ENCODE results near the gene SPA17. TPM values are rescaled to one million over a fixed set of nuclear protein-coding genes. Genes with fewer than 3 reads are reported as not detected.
A peak's percentile ranks its signal among the peaks of the same experiment; 100 is the strongest.

Gene SPA17
- total RNA-seq, 1 experiment from 2014 or later, result 10.4 TPM

DNA sequence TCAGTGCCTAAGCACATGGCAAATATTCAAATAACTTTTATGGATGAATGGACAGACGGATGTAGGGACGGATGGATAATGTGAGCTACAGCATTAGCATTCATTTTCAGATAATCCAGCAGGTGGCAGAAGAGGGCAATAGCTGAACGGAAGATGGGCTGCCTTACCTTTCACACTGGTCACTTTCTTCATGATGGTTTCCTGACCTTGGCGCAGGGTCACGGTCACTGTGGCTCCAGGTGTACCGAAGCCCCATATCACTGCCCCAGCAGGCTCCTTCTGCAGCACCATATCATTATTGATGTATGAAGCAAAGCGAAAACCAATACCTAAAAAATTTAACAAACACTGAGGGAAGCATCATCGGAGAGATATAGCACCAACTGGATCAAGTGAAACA lies 4.5 kb upstream of the SPA17 start:
- Histone ChIP-seq H3K4me3 (ENCODE audit: low read length) (no peak overlapping the region), H2AFZ (ENCODE audit: low read length) (no peak overlapping the region), H4K20me1 (ENCODE audit: insufficient read depth, low read depth, low read length) (no peaks in the 10 kb centered on the region), H3K9me3 (ENCODE audit: low read length) (no peaks in the 10 kb centered on the region), H3K27ac (ENCODE audit: low read length) (no peak overlapping the region), H3K4me2 (ENCODE audit: low read depth, low read length, poor library complexity, severe bottlenecking) (no peak overlapping the region), H3K36me3 (ENCODE audit: insufficient read depth, low read length) (no peaks in the 10 kb centered on the region), H3K27me3 (ENCODE audit: low read length) (no peaks in the 10 kb centered on the region), H3K9me2 (replicated peaks; ENCODE audit: insufficient read depth, low read length) (no peaks in the 10 kb centered on the region), H3K9ac (ENCODE audit: low read length) (no peak overlapping the region), H3K79me2 (ENCODE audit: low read length) (no peaks in the 10 kb centered on the region), H3K4me1 (ENCODE audit: low read length) (peaks cover 6% of the 10 kb centered on the region)
- peak; percentile 51 for DNase-seq

- Histone ChIP-seq H3K27me3 (ENCODE audit: low read length) (no peaks in the 10 kb centered on the region), H3K27ac (ENCODE audit: low read length) (no peak overlapping the region), H2AFZ (ENCODE audit: low read length) (no peak overlapping the region), H3K9me2 (replicated peaks; ENCODE audit: insufficient read depth, low read length) (no peaks in the 10 kb centered on the region), H3K79me2 (ENCODE audit: low read length) (no peaks in the 10 kb centered on the region), H3K4me2 (ENCODE audit: low read depth, low read length, poor library complexity, severe bottlenecking) (no peak overlapping the region), H3K4me1 (ENCODE audit: low read length) (peaks cover 11% of the 10 kb centered on the region), H3K36me3 (ENCODE audit: insufficient read depth, low read length) (no peaks in the 10 kb centered on the region), H4K20me1 (ENCODE audit: insufficient read depth, low read depth, low read length) (no peaks in the 10 kb centered on the region), H3K9me3 (ENCODE audit: low read length) (no peaks in the 10 kb centered on the region), H3K4me3 (ENCODE audit: low read length) (no peak overlapping the region), H3K9ac (ENCODE audit: low read length) (no peak overlapping the region)
- no peak for DNase-seq
Measured at GRCh38 chr11:124670732-124671131, 3.0 kb upstream of the SPA17 start.

- no peak overlapping the region for H3K9ac ChIP-seq (ENCODE audit: low read length)
- H3K27me3 ChIP-seq (ENCODE audit: low read length), result no peaks in the 10 kb centered on the region
- H3K9me2 ChIP-seq (replicated peaks; ENCODE audit: insufficient read depth, low read length), result no peaks in the 10 kb centered on the region
- no peak overlapping the region for H3K4me3 ChIP-seq (ENCODE audit: low read length)
- H3K4me1 ChIP-seq (ENCODE audit: low read length), result peaks cover 11% of the 10 kb centered on the region
- no peak overlapping the region for H3K27ac ChIP-seq (ENCODE audit: low read length)
- H4K20me1 ChIP-seq (ENCODE audit: insufficient read depth, low read depth, low read length), result no peaks in the 10 kb centered on the region
- H3K9me3 ChIP-seq (ENCODE audit: low read length), result no peaks in the 10 kb centered on the region
- no peak overlapping the region for H3K4me2 ChIP-seq (ENCODE audit: low read depth, low read length, poor library complexity, severe bottlenecking)
- H3K79me2 ChIP-seq (ENCODE audit: low read length), result no peaks in the 10 kb centered on the region
- no peak for DNase-seq
- no peaks in the 10 kb centered on the region for H3K36me3 ChIP-seq (ENCODE audit: insufficient read depth, low read length)
- no peak overlapping the region for H2AFZ ChIP-seq (ENCODE audit: low read length)
Measured at GRCh38 chr11:124672536-124673215, 1.0 kb upstream of the SPA17 start.

DNA sequence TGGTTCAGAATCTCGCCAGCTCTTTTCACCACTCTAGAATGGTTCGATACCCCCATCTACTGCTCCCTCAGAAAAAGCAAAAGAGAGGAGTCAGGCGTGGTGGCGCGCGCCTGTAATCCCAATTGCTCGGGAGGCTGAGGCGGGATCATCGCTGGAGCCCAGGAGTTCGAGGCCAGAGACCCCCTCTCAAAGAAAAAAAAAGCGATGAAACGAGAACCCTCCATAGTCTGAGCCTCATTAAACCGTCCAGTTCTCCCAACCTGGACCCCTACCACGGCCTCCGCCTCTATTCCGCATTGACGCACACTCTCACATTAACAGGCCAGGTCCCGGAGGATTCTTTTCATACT lies 439 bp downstream of the SPA17 start:
- no peaks in the 10 kb centered on the region for H3K79me2 ChIP-seq (ENCODE audit: low read length)
- H3K27ac ChIP-seq (ENCODE audit: low read length), result no peak overlapping the region
- H2AFZ ChIP-seq (ENCODE audit: low read length), result no peak overlapping the region
- H3K9me2 ChIP-seq (replicated peaks; ENCODE audit: insufficient read depth, low read length), result no peaks in the 10 kb centered on the region
- no peaks in the 10 kb centered on the region for H3K27me3 ChIP-seq (ENCODE audit: low read length)
- H3K4me3 ChIP-seq (ENCODE audit: low read length), result peak overlapping the region; percentile 65
- H4K20me1 ChIP-seq (ENCODE audit: insufficient read depth, low read depth, low read length), result no peaks in the 10 kb centered on the region
- H3K9me3 ChIP-seq (ENCODE audit: low read length), result no peaks in the 10 kb centered on the region
- H3K36me3 ChIP-seq (ENCODE audit: insufficient read depth, low read length), result no peaks in the 10 kb centered on the region
- peaks cover 11% of the 10 kb centered on the region for H3K4me1 ChIP-seq (ENCODE audit: low read length)
- peak overlapping the region; percentile 72 for H3K4me2 ChIP-seq (ENCODE audit: low read depth, low read length, poor library complexity, severe bottlenecking)
- DNase-seq, result no peak
- H3K9ac ChIP-seq (ENCODE audit: low read length), result peak overlapping the region; percentile 62

DNA sequence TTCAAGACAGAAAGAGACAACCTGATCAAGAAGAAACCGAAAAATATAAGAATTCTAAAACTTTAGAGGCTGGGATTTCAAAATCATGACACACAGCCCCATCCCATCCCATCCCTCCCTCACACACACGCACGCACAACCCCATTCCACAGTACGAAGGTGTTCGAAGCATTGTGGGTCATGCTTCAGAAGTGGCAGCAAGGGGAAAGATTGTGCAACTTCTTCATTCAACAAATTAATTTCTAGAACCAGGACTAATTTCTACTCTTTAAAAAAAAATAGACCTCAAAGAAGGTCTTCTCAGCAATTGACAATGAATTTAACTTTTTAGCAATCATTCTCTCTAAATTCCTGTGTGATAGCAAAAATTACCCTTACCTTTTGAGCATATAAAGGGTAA lies 867 bp downstream of the SPA17 start:
- no peak for DNase-seq
- H3K4me2 ChIP-seq (ENCODE audit: low read depth, low read length, poor library complexity, severe bottlenecking), result peak overlapping the region; percentile 72
- no peaks in the 10 kb centered on the region for H4K20me1 ChIP-seq (ENCODE audit: insufficient read depth, low read depth, low read length)
- peak overlapping the region; percentile 62 for H3K9ac ChIP-seq (ENCODE audit: low read length)
- no peaks in the 10 kb centered on the region for H3K9me3 ChIP-seq (ENCODE audit: low read length)
- no peaks in the 10 kb centered on the region for H3K79me2 ChIP-seq (ENCODE audit: low read length)
- no peak overlapping the region for H2AFZ ChIP-seq (ENCODE audit: low read length)
- peaks cover 11% of the 10 kb centered on the region for H3K4me1 ChIP-seq (ENCODE audit: low read length)
- H3K9me2 ChIP-seq (replicated peaks; ENCODE audit: insufficient read depth, low read length), result no peaks in the 10 kb centered on the region
- peak overlapping the region; percentile 65 for H3K4me3 ChIP-seq (ENCODE audit: low read length)
- no peaks in the 10 kb centered on the region for H3K27me3 ChIP-seq (ENCODE audit: low read length)
- no peak overlapping the region for H3K27ac ChIP-seq (ENCODE audit: low read length)
- H3K36me3 ChIP-seq (ENCODE audit: insufficient read depth, low read length), result no peaks in the 10 kb centered on the region

DNA sequence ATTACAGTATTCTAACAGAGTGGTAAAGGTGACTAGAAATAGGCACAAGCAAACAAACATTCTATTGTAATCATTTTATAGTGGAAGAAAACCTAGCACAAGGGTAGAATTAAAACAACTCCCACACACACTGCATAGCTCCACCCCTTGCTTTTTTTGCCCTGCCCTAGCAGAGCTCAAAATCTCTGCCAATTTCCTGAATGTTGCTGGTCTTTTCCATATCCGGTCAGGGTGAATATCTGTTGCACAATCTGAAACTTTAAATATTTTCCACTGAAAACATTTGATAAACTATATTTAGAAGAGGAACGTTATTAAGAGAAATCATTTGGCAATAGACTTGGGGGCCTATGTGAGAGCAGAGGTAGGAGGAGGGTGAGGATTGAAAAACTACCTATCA lies 2.7 kb downstream of the SPA17 start:
- H3K79me2 ChIP-seq (ENCODE audit: low read length), result no peaks in the 10 kb centered on the region
- no peak overlapping the region for H3K27ac ChIP-seq (ENCODE audit: low read length)
- H2AFZ ChIP-seq (ENCODE audit: low read length), result no peak overlapping the region
- no peak overlapping the region for H3K9ac ChIP-seq (ENCODE audit: low read length)
- H4K20me1 ChIP-seq (ENCODE audit: insufficient read depth, low read depth, low read length), result no peaks in the 10 kb centered on the region
- no peaks in the 10 kb centered on the region for H3K36me3 ChIP-seq (ENCODE audit: insufficient read depth, low read length)
- H3K4me2 ChIP-seq (ENCODE audit: low read depth, low read length, poor library complexity, severe bottlenecking), result no peak overlapping the region
- no peak overlapping the region for H3K4me3 ChIP-seq (ENCODE audit: low read length)
- H3K9me2 ChIP-seq (replicated peaks; ENCODE audit: insufficient read depth, low read length), result no peaks in the 10 kb centered on the region
- H3K4me1 ChIP-seq (ENCODE audit: low read length), result peaks cover 11% of the 10 kb centered on the region
- no peak for DNase-seq
- H3K9me3 ChIP-seq (ENCODE audit: low read length), result no peaks in the 10 kb centered on the region
- no peaks in the 10 kb centered on the region for H3K27me3 ChIP-seq (ENCODE audit: low read length)

DNA sequence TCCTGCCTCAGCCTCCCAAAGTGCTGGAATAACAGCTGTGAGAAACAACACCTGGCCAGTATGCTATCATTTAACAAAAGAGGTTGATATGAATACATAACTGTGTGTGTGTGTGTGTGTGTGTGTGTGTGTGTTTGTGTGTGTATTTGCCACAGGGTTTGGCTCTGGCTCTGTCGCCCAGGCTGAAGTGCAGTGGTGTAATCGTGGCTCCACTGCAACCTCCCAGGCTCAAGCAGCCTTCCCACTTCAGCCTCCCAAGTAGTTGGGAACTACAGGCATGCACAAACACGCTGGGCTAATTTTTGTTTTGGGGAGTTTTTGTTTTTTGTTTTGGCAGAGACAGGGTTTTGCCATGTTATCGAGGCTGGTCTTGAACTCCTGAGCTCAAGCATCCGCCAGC lies 4.7 kb downstream of the SPA17 start:
- Histone ChIP-seq H3K4me3 (ENCODE audit: low read length) (no peak overlapping the region), H3K27ac (ENCODE audit: low read length) (no peak overlapping the region), H3K36me3 (ENCODE audit: insufficient read depth, low read length) (no peaks in the 10 kb centered on the region), H3K27me3 (ENCODE audit: low read length) (no peaks in the 10 kb centered on the region), H3K79me2 (ENCODE audit: low read length) (no peaks in the 10 kb centered on the region), H2AFZ (ENCODE audit: low read length) (no peak overlapping the region), H3K9ac (ENCODE audit: low read length) (no peak overlapping the region), H3K4me2 (ENCODE audit: low read depth, low read length, poor library complexity, severe bottlenecking) (no peak overlapping the region), H4K20me1 (ENCODE audit: insufficient read depth, low read depth, low read length) (no peaks in the 10 kb centered on the region), H3K9me2 (replicated peaks; ENCODE audit: insufficient read depth, low read length) (no peaks in the 10 kb centered on the region), H3K4me1 (ENCODE audit: low read length) (peaks cover 7% of the 10 kb centered on the region), H3K9me3 (ENCODE audit: low read length) (peaks cover 7% of the 10 kb centered on the region; the same call in 1 of the 2 replicates)
- no peak for DNase-seq

DNA sequence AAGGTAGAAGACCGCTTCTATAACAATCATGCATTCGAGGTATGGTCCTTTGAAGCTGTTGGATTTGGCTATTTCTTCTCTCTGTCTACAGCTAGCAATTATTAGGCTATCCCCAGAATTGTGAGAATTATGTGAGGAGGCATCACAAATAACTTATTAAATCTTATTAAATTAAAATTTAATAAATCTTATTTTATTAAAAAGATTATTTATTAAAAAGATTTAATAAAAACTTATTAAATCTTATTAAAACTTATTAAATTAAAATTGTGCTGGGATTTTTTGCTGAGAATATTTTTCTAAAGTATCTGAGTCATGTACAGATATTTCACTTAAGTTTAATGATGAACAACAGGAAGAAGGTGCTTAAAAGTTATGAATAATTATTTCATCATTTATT lies 7.7 kb downstream of the SPA17 start:
- no peaks in the 10 kb centered on the region for H3K27me3 ChIP-seq (ENCODE audit: low read length)
- no peaks in the 10 kb centered on the region for H3K4me1 ChIP-seq (ENCODE audit: low read length)
- DNase-seq, result no peak
- no peaks in the 10 kb centered on the region for H3K9me2 ChIP-seq (replicated peaks; ENCODE audit: insufficient read depth, low read length)
- no peaks in the 10 kb centered on the region for H3K79me2 ChIP-seq (ENCODE audit: low read length)
- peaks cover 7% of the 10 kb centered on the region; the same call in 1 of the 2 replicates for H3K9me3 ChIP-seq (ENCODE audit: low read length)
- H3K4me3 ChIP-seq (ENCODE audit: low read length), result no peak overlapping the region
- H2AFZ ChIP-seq (ENCODE audit: low read length), result no peak overlapping the region
- no peak overlapping the region for H3K27ac ChIP-seq (ENCODE audit: low read length)
- no peaks in the 10 kb centered on the region for H3K36me3 ChIP-seq (ENCODE audit: insufficient read depth, low read length)
- no peak overlapping the region for H3K9ac ChIP-seq (ENCODE audit: low read length)
- no peak overlapping the region for H3K4me2 ChIP-seq (ENCODE audit: low read depth, low read length, poor library complexity, severe bottlenecking)
- H4K20me1 ChIP-seq (ENCODE audit: insufficient read depth, low read depth, low read length), result no peaks in the 10 kb centered on the region
